ENCODE results near the gene ST3GAL5.
"Not testable (repeated sequence)": the region's sequence is repeated elsewhere in the genome, so short reads cannot be mapped to it uniquely, and the experiment has no call there.

The ST3GAL5 gene

DNA sequence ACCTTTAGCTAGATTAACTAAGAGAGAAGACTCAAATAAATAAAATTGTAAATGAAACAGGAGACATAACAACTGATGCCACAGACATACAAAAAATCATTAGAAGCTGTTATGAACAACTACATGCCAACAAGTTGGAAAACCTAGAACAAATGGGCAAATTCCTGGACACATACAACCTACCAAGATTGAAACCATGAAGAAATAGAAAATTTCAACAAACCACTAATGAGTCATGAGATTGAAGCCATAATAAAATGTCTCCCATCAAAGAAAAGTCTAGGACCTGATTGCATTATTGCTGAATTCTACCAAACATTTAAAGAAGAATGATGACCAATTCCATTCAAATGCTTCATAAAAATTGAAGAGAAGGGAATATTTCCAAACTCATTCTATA lies 54.3 kb downstream of the ST3GAL5 start:
- no peak for DNase-seq (ENCODE audit: low spot score)

DNA sequence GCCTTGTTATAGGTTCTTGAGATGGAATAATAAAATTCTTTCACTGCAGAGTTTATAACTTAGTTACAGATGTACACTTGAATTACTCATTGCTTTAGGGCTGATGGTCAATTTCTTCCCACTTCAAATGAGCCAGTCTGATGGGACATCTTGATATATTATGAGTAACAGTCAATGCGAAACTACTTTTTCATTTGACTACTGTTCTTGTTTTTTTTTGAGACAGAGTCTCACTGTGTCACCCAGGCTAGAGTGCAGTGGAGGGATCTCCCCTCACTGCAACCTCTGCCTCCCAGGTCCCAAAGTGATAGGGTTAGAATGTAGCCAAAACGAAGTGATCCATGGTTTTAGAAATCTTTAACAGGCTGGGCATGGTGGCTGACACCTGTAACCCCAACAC lies 57.1 kb downstream of the ST3GAL5 start:
- no peak for DNase-seq (ENCODE audit: low spot score)

DNA sequence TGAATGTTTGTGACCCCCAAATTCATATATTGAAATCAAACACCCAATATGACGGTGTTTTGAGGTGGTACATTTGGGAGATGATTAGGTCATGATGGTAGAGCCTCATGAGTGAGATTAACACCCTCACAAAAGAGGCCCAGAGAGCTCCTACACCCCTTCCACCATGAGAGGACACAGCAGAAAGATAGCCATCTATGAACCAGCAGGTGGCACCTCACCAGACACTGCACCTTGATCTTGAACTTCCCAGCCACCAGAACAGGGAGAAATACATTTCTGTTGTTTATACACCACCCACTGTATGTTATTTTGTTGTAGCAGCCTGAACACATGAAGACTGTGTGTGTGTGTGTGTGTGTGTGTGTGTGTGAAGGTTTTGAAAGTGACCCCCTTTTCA lies 58.1 kb downstream of the ST3GAL5 start:
- DNase-seq (ENCODE audit: low spot score): no peak

DNA sequence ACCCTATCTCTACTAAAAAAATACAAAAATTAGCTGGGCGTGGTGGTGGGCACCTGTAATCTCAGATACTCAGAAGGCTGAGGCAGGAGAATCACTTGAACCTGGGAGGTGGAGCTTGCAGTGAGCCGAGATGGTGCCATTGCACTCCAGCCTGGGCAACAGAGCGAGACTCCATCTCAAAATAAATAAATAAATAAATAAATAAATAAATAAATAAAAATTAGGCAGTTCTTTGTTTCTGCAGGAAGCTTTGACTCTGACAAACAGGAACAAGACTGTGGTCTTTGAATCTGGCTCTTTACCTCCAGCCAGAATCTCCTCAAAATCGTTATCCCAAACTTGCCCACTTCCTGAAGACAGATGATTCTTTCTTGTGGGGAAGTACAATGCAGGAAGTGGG lies 59.4 kb downstream of the ST3GAL5 start:
- DNase-seq (ENCODE audit: low spot score): not testable (repeated sequence)

DNA sequence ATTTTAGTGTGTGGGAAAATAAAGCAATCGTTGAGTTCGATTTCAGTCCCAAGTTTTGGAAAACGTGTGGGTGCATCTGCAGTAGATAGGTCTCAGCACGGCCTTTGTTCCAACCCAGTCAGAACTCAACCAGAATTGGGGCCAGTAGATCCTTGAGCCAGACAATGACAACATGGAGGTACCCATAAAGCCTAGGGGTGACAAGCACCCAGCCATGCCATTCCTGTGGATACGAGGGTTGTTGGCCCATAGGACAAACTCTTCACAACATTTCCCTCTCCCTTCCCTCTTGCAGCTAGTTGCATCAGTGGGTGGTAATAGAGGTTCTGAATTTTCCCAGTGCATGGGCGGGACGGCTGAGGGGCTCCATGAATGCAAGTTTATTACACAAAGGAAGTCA lies 60.1 kb downstream of the ST3GAL5 start:
- DNase-seq (ENCODE audit: low spot score): no peak

DNA sequence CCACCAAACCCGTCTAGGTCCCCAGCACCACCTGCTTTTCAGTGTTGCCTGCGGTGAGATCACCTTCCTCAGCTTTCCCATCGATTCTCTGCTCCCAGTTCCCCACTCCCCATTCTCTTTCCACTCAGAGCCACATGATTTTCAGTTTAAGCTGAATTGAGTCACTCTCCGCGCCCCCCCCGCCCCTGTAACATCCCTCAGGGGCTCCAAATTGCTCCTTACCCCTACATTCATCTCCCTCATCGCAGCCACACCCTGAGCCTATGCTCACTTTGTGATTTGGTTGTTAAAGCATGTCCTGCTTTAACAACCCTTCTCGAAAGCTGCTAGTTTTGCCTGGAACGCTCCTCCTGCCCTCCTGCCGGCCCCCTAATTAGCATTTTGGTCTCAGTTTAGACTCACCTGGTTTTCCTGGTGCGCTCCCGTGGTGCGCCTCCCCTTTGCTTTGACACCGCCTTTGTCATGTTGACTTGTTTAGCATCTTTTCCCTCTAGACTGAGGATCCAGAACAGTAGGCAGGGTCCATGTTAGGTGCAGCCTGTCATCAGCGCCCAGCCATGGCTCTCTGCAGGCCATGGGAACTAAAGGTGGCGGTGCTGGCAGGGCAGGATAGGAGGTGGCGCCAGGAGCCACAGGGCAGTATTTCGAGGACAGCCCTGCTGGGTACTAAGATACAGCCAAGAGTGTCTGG lies 60.8 kb downstream of the ST3GAL5 start:
- no peak for DNase-seq (ENCODE audit: low spot score)

DNA sequence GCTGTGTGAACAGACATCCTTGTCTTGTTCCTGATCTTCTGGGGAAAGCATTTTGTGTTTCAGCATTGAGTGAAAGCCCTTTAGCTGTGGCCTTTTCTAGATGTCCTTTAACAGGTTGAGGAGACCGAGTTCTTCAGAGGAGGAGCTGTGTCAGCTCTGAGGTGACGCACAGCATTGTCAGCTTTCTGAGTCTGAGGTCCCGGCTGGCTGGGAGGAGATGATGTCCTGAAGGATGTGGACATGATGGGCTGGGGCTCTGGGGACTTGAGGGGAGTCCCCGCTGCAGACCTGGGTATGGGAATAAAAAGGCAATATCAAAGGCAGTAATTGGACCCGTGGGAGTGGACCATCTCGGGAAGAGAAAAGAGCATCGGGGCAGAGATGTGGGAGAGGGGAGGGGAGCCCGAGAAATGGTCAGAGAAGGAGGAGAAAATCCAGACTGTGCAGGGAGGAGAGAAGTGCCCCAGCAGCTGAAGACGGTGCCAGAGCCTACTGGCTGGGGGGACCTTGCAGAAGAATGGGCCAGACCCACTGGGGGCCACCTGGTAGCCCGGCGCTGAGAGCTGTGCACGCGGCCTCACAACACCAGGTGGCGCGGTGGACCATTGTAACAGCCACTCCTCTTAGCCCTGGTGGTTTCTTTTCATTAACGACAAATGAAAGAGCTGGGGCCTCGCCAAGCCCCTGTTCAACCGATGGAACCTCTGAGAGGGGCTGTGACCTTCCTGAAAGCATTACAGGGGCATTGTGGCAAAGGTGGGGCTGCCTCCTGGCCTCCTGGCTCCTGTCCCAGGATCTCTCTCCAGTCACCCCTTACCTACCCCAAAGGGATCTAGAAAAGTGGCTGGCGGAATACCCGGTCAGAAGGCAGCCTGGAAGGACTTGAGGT lies 61.6 kb downstream of the ST3GAL5 start:
- peak; percentile 56 for DNase-seq (ENCODE audit: low spot score)

DNA sequence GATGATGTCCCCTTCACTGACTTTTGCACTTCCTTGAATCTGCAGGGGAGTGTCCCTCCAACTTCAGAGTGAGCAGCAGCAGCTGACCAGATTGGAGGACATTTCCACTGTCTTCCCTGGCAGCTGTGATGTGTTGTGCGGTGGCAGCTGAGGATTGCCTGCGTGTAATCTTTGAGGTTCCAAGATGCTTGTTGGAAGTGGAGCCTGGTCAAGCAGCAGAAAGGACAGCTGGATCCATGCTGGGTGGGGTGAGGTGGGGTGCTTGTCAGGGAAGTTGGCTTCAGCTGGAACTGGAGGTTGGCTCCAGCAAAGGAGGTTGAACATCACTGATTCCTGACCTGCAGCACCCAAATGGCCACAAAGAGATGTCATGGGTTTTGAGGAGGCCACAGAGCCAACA lies 64.8 kb downstream of the ST3GAL5 start:
- DNase-seq (ENCODE audit: low spot score): no peak

DNA sequence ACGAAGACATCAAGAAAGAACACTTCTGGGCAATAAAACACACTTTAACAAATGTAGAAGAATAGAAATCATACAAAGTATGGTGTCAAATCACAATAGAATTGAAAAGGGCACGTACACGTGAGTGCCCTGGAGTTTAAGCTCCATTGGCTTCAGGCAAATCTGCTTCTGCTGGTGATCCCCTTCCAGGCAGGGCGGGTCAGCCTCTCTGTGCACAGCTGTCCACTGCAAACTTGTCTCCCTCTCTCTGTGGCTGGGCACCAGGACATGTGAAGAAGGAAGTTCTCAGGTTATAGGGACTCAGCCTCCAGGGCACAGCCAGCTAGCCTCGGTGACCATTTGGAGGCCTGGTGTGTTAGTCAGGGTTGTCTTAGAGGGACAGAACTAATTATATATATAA lies 66.0 kb downstream of the ST3GAL5 start:
- no peak for DNase-seq (ENCODE audit: low spot score)

DNA sequence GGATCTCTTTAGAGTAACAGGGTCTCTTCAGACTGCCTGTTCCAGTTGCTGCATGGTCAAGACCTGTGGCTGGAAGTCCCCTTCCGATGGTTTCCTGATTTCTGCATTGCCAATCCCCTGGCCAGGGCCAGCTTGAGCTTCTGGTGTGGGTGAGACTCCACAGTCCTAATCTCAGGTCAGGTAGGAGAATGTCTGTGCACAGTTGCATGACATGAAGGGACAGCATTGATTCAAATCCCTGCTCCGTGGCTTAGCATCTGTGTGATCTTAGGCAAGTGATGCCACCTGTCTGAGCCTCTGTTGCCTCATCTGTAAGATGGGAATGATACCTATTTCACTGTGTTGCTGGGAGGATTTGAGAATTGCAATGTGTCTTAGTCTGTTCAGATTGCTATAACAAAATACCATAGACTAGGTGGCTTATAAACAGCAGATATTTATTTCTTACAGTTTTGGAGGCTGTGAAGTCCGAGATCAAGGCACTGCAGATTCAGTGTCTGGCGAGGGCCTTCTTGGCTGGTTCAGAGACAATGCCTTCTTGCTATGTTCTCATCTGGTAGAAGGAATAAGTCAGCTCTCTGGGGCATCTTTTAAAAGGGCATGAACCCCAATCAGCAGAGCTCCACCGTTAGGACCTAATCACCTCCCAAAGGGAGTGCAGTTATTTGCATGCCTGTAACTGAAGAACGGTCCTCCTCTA lies 68.8 kb downstream of the ST3GAL5 start:
- no peak for DNase-seq (ENCODE audit: low spot score)

DNA sequence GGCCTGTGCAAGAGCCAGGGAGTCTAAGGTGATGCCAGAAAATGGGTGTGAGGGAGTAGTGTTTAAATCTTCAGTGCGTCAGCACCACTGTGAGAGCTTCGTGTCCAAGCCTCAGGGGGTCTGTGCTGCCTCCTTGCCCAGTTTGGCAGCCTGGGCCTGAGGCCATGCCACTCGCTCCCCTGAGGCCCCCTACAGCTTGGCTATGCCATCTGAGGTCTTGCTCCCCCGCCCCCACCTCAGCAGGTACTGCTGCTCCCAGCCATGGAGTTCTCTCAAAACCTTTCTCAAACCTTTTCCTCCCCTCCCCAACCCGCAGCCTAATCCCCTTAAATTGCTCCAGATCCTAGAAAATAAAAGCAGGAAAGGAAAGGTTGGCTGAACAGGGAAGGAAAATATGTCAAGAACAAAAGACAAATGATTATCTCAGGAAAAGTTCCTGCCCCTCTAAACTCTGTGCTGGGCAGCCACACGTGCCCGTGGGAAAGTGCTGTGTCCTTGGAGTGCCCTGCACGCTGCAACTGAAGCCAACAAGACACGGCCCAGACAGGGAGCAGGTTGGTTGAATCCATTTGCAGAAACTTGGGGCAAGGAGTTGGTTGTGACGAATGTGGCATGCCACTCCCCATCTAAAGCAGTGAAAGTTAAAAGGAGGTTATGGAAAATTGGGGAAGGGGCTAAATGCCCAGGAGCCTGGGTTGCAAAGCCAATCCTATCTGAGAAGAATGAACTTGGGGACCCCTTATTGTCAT lies 73.8 kb downstream of the ST3GAL5 start:
- no peak for DNase-seq (ENCODE audit: low spot score)

DNA sequence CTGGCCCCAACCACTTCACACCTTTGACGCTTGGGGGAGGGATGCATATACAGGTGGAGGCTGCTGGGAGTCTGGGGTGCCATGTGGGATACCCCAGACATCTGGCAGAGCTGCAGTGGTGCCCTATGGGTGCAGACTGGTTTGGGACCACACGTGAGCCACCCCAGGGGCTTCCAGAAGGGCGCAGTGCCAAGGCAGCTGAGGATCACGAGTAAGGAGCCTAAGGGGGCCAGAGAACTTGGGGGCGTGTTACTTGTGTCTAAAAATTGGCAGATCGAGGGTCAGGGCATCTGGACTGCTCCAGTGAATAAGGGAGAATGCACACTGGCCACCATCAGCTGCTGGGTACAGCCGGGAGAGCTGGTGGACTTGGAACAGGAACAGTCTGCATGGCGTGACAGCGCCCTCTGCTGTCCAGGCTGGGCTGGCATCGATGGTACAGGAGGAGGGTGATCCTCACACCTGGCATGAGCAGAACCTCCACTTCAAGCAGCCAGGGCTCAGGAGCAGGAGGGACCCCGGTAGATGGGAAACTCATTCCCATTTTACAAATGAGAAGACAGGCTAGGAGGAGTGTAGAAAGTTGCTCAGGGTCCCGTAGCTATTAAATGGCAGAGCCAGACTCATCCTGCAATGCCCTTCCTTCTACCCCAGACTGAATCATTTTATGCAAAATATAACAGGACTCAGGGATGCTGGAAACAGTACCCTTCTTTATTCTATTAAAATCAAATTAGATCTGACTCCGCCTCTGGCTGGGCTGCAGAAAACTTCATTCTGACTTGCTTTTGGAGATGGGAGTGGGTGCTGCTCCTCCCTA lies 74.6 kb downstream of the ST3GAL5 start:
- DNase-seq (ENCODE audit: low spot score): peak; percentile 87

DNA sequence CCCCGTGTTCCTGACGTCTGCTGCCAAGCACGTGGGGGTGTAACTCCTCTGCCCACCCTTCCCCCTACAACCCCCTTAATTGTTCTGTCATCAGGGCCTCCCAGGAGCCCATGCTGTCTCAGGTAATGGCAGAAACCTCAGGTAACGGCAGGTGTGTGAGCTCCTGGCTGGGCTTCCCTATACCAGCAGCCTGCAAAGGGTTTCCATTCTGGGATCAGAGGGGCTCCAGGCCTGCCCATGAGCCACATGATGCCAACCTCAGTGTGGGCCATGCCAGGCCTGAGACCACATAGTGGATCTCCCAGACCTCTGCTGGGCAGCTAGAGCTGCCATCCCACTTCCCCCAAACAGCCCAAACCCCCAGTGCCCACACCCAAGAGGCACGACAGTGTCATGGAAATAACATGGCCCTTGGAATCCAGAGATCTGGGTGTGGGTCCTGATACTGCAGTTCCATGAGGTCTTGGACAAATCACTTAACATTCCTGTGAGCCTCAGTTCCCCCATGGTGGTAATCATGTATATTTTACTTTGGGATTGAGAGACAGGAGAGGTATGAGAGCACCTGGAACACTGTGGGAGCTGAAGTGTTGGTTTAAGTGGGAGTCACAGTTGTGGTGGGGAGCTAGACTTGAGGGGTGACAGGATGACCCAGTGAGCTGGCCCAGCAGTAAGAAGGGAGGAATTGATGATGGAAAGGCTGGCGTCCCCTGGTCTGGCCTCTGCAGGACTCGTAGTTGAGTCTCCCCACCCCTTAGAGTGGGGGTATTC lies 75.4 kb downstream of the ST3GAL5 start:
- no peak for DNase-seq (ENCODE audit: low spot score)

DNA sequence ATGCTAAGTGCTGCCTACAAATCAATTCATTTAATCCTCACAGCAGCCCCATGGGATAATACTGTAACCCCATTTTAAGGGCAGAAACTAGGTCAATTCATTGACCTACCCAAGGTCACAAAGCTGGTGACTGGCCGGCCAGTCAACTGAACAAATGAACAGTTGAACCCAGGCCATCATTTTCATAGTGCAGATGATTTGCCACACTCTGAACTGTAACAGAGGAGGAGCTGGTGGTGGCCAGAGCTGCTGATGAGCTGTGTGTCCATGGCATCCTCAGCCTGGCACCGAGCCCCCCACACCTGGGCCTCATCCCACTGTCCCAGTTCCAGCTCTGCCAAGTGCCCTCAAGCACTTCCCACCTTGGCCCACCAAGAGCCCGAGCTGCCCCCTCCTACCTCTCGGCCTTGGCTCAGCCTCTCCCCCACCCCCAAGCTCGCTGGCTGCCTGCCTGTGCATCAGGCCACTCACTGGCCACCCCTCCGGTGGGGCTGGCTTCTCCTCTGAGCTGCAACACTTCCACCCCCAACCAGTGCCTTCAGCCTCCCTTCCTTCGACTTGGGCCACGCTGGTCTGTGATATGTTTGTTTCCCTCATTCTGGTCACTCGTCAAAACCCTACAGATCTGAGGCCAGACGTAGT lies 76.6 kb downstream of the ST3GAL5 start:
- no peak for DNase-seq (ENCODE audit: low spot score)

DNA sequence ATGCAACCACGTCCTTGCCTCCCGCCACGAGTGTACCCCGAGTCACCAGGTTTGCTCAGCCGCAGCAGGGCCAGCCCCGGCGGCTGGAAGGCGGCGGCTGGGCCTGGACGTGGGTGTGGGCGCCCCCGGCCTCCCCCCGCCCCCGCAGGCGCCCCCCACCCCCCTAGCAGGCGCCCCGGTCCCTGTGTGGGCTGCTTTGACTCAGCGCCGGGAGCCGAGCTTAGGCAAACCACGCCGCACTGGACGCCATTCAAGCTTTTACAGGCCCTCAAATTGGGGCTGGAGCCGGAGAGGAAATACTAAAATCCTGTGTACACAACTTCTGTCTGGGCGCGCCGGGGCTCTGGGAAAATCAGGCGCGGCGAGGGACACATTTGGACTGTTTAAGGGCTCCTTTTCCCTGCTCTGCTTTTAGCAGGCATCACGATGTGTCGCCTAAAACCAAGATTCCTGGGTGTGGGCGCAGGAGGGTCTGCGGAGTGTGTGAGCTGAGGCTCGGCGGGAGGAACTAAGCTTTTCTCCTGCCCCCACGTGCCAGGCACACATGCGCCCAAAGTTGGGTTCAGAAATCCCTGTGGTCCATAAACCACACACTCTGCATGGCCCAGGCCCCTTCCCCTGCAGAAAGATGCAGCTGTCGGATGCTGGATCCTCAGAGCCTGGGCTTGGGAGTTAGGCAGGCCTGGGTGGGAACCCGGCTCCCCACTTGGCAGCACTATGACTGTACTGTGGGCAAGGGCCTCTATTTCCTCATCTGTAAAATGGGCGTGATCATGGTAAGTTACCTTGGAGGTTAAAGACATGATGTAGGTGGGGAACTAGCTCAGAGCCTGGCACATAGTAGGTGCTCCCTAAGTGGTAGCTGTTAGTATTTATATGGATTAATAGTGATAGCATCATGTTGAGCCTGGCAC lies 77.4 kb downstream of the ST3GAL5 start:
- DNase-seq (ENCODE audit: low spot score): no peak

DNA sequence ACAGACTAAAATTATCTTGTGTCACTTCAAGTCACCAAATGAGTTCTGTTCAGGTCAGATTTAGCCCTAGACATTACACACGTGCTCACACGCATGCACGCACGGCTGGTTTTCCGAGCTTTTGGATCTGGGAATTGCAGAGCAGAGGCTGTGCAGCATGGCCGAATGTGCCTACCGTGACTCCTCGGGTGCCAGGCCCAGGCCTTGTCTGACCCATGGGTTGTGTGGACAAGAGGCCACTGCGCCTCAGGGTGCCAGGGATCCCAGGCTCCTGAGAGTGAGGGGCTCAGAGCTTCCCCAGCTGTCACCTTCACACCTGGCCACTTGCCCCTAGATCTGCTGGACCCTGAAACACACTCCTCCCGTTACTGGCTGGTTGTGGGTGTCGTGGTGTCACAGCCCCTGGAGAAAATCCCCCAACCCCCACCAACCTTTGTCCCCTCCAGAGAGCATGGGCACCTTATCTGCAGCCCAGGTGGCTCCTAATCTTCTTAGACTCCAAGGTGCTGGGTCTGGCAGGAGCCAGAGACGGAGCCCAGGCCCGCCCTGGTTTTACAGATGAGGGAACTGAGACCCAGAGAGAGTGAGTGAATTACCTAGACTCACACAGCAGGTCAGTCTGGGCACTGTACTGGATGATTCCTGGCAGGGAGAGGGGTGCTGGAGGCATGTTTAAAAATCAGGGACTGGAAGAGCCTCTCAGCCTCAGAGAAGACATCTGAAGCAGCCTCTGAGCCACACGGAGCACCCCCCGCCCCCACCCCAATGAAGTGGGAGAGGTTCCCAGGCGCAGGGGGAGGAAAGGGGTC lies 78.2 kb downstream of the ST3GAL5 start:
- DNase-seq (ENCODE audit: low spot score): no peak

DNA sequence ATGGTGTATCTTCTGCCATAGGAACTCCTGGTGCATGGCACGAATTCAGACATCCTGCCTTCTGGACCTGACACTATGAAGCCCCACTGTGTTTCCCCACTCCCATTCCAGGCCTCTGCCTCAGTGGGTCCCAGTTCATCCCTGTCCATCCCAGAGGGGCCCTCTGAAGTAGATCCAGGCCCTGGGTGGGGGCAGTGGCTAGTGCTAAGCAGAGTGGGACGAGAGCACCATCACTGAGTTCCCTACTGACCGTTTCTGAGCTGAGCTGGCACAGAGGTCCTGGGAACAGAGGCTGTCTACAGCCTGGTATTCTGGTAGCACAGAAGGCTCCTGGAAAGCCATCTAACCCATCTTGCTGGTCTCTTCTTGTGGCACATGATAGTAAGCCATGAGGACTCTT lies 81.0 kb downstream of the ST3GAL5 start:
- DNase-seq (ENCODE audit: low spot score): no peak
